Psoas muscle (tissue), 8 donors: ENCODE results near the gene SLC16A6. TPM values are rescaled to one million over a fixed set of nuclear protein-coding genes. Genes with fewer than 3 reads are reported as not detected.
"Not testable (repeated sequence)": the region's sequence is repeated elsewhere in the genome, so short reads cannot be mapped to it uniquely, and the experiment has no call there.

ENCODE experiments used
- ATAC-seq, 4 donors: fragments of 200-7000 bp; cut with Tn5 transposase; one replicate each; pipeline ENCODE4 v1.9.1; 2020; ENCODE audit warnings: moderate library complexity in 3 of 4, mild to moderate bottlenecking in 2 of 4
- DNase-seq, 2 donors: peaks; one replicate each; pipeline ENCODE4 v3.0.0-alpha.2; 2020
- H3K27ac ChIP-seq: fragments of 200-600 bp; one replicate; pipeline ENCODE4 v1.8.0; 2022
- H3K27me3 ChIP-seq, 3 donors: fragments of 200-600 bp in 1 of 3; one replicate each; pipeline versions ENCODE4 v1.6.1 to v1.8.0; 2013 to 2022; ENCODE audit warnings: low read length in 2 of 3, mild to moderate bottlenecking in 2 of 3, moderate library complexity in 1 of 3; ENCODE audit not compliant: insufficient read depth in 3 of 3
- H3K36me3 ChIP-seq, 2 donors: fragments of 200-600 bp in 1 of 2; one replicate each; pipeline versions ENCODE4 v1.6.1 to v1.8.0; 2013 to 2022; ENCODE audit warnings: low read depth in 1 of 2, mild to moderate bottlenecking in 1 of 2, moderate library complexity in 1 of 2; ENCODE audit not compliant: insufficient read depth in 1 of 2
- H3K4me1 ChIP-seq: fragments of 200-600 bp; one replicate; pipeline ENCODE4 v1.8.0; 2022
- H3K4me3 ChIP-seq: fragments of 200-600 bp; one replicate; pipeline ENCODE4 v1.8.0; 2022; ENCODE audit warnings: mild to moderate bottlenecking
- H3K9me3 ChIP-seq: fragments of 200-600 bp; one replicate; pipeline ENCODE4 v1.8.0; 2022
- WGBS, 3 donors: extraction: QIAGEN DNeasy Blood & Tissue Kit; methylation state at CpG; one replicate each; pipeline versions ENCODE4 v1.1.6 to v1.1.7; 2013; 5-methylcytosine and 5-hydroxymethylcytosine counted together
- intact Hi-C, 2 donors: fragments of 100-400 bp; cut with DNase I; formaldehyde crosslinking; loops; one replicate each; pipeline versions ENCODE4 v1.11.0 to v1.14.2; 2022
- polyA plus RNA-seq, 3 donors: library from polyadenylated mRNA; stranded (reverse); fragments of 200-250 nt; gene quantifications; one replicate each; pipeline ENCODE4 v1.2.3, GENCODE V29; 2013
- total RNA-seq, 4 donors: library from RNA; stranded (reverse); fragmentation: NEBNext Ultra II Directional in 2 of 4; extraction: Animal tissue kit (Norgen Biotek cat#: 25700) in 2 of 4; gene quantifications; one replicate each; pipeline versions ENCODE4 v1.2.1 to v1.2.4, GENCODE V29; 2021 to 2023
- TF ChIP-seq, protein P1 (sequence below): fragments of 200-600 bp; IDR thresholded peaks from one replicate; pipeline ENCODE4 v1.8.0; 2022; ENCODE audit warnings: antibody characterized with exemption
- donor health status: healthy with polysubstance abuse.
- donor health status: DM: no; HTN: no; CAD: no; lungs with moderate emphysema.
- donor health status: Bipolar disorder and iron deficiency.
- donor health status: healthy.
- donor health status: DM: yes; HTN: yes; CAD: no.
- donor health status: DM: no; HTN: no; CAD: no.
- donor health status: DM: no; HTN: no; CAD: no.
- donor health status: DM: yes; HTN: yes; CAD: no.

SLC16A6 gene
- total and polyA plus RNA-seq, 7 donors: 0.75 to 47.7 (median 5.1) TPM

DNA sequence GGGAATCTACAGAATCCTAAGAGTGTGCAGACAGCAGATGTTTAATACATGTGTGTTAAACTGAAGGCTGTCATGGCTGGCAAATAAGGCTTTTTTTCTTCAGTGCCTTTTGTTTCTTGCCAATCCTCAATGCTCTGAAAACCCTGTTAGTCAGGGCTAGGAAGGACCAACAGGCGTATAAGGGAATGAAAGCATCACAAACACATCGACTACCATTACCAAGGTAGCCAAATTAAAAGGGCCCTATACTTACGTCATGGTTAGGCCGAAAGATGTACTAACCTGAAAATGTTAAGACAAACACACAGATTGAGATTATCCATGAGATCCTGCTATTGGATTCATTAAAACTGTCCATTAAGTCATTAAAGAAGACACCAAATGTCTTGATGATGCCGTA lies 13.1 kb downstream of the SLC16A6 start:
- no peak for DNase-seq
- H3K36me3 ChIP-seq: peaks cover 0 to 9% of the 10 kb centered on the region in 2 donors
- no peaks in the 10 kb centered on the region for H3K9me3 ChIP-seq
- no peaks in the 10 kb centered on the region for H3K4me1 ChIP-seq
- no peak for ATAC-seq
- no peak overlapping the region for H3K4me3 ChIP-seq
- intact Hi-C loops: no loop called here
- TF ChIP-seq, protein P1, sequence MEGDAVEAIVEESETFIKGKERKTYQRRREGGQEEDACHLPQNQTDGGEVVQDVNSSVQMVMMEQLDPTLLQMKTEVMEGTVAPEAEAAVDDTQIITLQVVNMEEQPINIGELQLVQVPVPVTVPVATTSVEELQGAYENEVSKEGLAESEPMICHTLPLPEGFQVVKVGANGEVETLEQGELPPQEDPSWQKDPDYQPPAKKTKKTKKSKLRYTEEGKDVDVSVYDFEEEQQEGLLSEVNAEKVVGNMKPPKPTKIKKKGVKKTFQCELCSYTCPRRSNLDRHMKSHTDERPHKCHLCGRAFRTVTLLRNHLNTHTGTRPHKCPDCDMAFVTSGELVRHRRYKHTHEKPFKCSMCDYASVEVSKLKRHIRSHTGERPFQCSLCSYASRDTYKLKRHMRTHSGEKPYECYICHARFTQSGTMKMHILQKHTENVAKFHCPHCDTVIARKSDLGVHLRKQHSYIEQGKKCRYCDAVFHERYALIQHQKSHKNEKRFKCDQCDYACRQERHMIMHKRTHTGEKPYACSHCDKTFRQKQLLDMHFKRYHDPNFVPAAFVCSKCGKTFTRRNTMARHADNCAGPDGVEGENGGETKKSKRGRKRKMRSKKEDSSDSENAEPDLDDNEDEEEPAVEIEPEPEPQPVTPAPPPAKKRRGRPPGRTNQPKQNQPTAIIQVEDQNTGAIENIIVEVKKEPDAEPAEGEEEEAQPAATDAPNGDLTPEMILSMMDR: no peak
- H3K27ac ChIP-seq: no peak overlapping the region
- H3K27me3 ChIP-seq: no peaks in the 10 kb centered on the region
- 97 to 98% (median 98%) methylated on average over 5 of the region's 5 CpGs for WGBS, 3 donors

GRCh38 chr17:68276339-68276738 lies 14.6 kb downstream of the SLC16A6 start:
- H3K9me3 ChIP-seq, intact Hi-C loops, H3K27ac ChIP-seq, H3K4me3 ChIP-seq, DNase-seq, H3K27me3 ChIP-seq, H3K36me3 ChIP-seq, H3K4me1 ChIP-seq, ATAC-seq: not testable (repeated sequence)
- 95 to 98% (median 98%) methylated on average over 3 of the region's 3 CpGs for WGBS, 3 donors

GRCh38 chr17:68273722-68274121 lies 17.2 kb downstream of the SLC16A6 start:
- Histone ChIP-seq H3K27ac (no peak overlapping the region), H3K27me3 (no peaks in the 10 kb centered on the region), H3K4me3 (no peak overlapping the region), H3K9me3 (no peaks in the 10 kb centered on the region), H3K36me3 (peaks cover 4 to 20% of the 10 kb centered on the region in 2 donors), H3K4me1 (no peaks in the 10 kb centered on the region)
- no peak for ATAC-seq
- 80 to 83% (median 83%) methylated on average over 11 of the region's 11 CpGs for WGBS, 3 donors
- intact Hi-C loops: no loop called here
- TF ChIP-seq, protein P1: no peak
- DNase-seq: no peak

GRCh38 chr17:68265833-68266232 lies 25.1 kb downstream of the SLC16A6 start:
- DNase-seq, H3K4me3 ChIP-seq, H3K9me3 ChIP-seq, H3K4me1 ChIP-seq, H3K27me3 ChIP-seq, ATAC-seq, H3K27ac ChIP-seq, H3K36me3 ChIP-seq: not testable (repeated sequence)
- intact Hi-C loops: loop anchor here in 1 of 2 donors (10.0 kb wide), 2 partner anchors 169 to 199 kb away; no protein-coding TSS in a partner anchor
- WGBS, 3 donors: 94 to 99% (median 95%) methylated on average over 2 of the region's 2 CpGs

DNA sequence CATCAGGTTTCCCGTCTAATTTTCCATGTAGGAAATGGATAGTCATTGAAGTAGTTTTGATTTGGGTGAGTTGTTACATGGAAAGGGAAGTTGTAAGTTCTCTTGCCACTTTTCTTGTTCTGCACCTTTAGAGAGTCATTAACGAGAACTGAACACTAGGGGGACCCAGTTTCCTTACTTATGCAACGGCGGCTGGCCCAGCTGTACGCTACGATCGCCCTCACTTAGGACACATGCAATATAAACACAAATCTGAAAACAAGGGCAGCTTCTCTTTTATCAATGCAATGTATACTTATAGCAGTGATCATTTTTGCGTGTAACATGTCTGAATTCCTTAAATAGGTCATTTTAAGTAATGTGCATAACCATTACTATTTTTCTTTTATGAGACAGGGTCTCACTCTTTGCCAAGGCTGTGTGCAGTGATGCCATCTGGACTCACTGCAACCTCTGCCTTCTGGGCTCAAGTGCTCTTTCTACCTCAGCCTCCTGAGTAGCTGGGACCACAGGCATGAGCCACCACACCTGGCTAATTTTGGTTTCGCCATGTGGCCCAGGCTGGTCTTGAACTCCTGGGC lies 27.7 kb downstream of the SLC16A6 start:
- H3K27me3 ChIP-seq, H3K4me1 ChIP-seq, H3K36me3 ChIP-seq, H3K9me3 ChIP-seq, H3K4me3 ChIP-seq, DNase-seq: not testable (repeated sequence)
- WGBS, 3 donors: 11 to 16% (median 13%) methylated on average over 8 to 9 of the region's 9 CpGs
- TF ChIP-seq, protein P1: peak; percentile 71
- intact Hi-C loops: loop anchor here (2.0 to 10.0 kb wide), 6 partner anchors 134 to 202 kb away; no protein-coding TSS in a partner anchor
- ATAC-seq: peak; percentile 68 to 81 (median 71)
- peak overlapping the region; percentile 36 for H3K27ac ChIP-seq

GRCh38 chr17:68262467-68262866 lies 28.5 kb downstream of the SLC16A6 start:
- peak overlapping the region; percentile 36 for H3K27ac ChIP-seq

More at GRCh38 chr17:68262467-68262866, 28.5 kb downstream of the SLC16A6 start:
- H3K4me1 ChIP-seq, H3K4me3 ChIP-seq, H3K27me3 ChIP-seq, H3K36me3 ChIP-seq, H3K9me3 ChIP-seq, DNase-seq: not testable (repeated sequence)
- intact Hi-C loops: loop anchor here (2.0 to 10.0 kb wide), 6 partner anchors 135 to 202 kb away; no protein-coding TSS in a partner anchor
- WGBS, 3 donors: 22 to 37% (median 31%) methylated on average over 2 of the region's 2 CpGs
- ATAC-seq: peak in 1 of 4 donors; percentile 8
